RCC 7860 (cell line): Measurements from ENCODE around the gene ARHGEF18.
A peak's percentile ranks its signal among the peaks of the same experiment; 100 is the strongest.
"Not testable (repeated sequence)": the region's sequence is repeated elsewhere in the genome, so short reads cannot be mapped to it uniquely, and the experiment has no call there.

ENCODE experiments used
- DNase-seq: peaks from one replicate; pipeline ENCODE4 v3.0.0-alpha.2; 2015; ENCODE audit warnings: low spot score
- FAIRE-seq: peaks from 2 replicates; lab custom pipeline; 2012; peaks lifted over from hg19 to GRCh38; lab: Jason Lieb, UNC

The ARHGEF18 gene

DNA sequence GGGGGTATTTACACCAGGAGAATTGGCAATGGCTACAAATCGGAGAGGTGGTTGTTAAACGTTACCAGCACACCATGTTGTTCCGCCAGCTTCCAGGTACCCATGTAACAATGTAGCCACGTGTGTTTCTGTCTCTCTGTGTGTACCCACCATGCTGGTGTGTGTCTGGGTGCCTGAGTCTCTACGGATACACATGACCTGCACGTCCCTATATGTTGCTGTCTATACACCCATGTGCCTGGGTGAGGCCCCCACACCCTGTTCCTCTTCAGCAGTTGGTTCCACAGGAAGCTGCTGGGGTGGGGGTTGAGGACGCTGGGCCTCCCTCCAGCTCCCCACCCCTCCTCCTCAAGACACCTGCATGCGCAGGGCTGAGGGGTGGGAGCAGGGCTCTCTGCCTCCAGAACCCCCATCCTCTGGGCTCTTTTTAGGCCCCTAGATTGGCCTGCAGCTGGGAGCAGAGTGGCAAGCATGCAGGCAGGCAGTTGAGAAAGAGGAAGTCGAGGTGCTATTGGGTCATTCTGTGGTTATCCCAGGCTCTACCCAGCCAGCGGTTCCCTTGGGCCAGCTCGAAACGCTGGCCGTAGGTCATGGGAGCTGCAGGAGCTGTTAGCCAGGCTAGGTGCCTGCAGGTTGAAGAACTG is at the start of gene ARHGEF18:
Gene ARHGEF18, plus strand, starts transcription at position 351 of the 644 bp plus-strand sequence. CDS start 13,954 bp downstream, outside the sequence.
- no peak for FAIRE-seq
- no peak for DNase-seq

DNA sequence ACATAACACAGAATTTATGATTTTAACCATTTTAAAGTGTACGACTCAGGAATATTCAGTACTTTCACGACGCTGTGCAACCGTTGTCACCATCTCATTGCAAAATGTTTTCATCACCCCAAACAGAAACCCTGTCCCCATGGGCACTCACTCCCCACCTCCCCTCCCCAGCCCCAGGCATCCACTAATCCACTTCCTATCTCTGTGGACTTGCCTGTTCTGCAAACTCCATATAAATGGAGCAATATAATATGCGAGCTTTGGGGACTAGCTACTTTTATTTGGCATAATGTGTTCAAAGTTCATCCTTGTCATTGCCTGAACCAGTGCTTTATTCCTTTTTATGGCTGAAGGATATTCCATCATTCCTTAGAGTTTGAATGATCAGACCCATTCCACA is 47.2 kb upstream of the ARHGEF18 start:
- no peak for FAIRE-seq
- DNase-seq: no peak

DNA sequence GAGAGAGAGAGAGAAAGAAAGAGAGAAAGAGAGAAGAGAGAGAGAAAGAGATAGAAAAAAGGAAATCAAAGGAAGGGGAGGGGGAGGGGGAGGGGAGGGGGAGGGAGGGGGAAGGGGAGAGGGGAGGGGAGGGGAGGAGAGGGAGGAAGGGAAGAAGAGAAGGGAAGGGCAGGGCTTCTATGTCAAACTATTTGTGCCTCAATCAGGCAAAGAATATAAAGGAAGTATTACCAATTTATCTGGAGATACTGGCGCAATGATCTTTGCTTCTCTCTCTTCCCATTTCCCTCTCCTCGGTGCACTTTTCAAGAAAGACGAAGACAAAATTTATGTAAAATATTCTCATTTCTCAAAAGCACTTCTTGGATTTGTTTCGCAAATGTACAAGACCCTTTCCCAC is 45.3 kb upstream of the ARHGEF18 start:
- no peak for FAIRE-seq
- DNase-seq: no peak

DNA sequence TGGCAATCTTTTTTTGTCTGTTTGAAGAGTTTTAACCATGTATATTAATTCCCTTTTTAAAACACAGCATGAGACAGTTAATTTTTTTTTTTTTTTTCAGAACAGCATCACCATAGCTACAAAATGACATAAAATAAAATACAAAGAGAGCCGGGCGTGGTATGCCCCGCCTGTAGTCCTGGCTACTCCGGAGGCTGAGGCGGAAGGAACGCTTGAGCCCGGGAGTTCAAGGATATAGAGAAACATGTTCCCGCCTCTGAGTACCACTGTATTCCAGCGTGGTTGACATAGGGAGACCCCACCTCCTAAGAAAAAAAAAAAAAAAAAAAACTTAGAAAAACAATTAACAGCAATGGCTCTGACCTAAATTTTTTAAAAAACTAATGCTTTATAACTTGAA is 44.5 kb upstream of the ARHGEF18 start:
- FAIRE-seq (no peak), DNase-seq (no peak)

DNA sequence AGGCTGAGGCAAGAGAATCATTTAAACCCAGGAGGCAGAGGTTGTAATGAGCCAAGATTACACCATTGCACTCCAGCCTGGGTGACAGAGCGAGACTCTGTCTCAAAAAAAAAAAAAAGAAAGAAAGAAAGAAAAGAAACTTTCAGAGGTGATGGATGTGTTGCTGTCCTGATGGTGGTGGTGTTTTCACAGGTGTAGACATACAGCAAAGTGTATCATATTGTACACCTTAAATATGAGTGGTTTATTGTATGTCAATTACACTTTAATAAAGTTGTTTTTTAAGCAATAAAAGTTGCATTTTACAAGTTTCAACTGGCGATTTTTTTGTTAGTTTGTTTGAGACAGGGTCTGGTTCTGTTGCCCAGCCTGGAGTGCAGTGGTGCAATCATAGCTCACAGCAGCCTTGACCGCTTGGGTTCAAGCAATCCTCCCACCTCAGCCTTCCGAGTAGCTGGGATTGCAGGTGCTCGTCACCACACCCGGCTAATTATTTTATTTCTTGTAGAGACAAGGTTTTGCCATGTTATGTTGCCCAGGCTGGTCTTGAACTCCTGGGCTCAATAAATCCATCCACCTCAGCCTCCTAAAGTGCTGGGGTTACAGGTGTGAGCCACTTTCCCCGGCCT is 41.0 kb upstream of the ARHGEF18 start:
- DNase-seq (no peak), FAIRE-seq (no peak)

DNA sequence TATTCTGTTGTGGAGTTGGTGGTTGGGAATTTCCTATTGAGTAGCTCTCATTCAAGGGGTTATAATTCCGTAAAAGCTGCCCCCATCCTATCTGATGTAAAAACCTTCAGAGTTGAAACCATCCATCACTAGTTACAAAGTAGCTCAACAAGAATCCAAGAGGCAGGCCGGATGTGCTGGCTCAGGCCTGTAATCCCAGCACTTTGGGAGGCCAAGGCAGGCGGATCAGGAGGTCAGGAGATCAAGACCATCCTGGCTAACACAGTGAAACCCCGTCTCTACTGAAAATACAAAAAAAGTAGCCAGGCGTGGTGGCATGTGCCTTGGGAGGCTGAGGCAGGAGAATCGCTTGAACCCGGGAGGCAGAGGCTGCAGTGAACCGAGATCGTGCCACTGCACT is 40.4 kb upstream of the ARHGEF18 start:
- FAIRE-seq: not testable (repeated sequence)

DNA sequence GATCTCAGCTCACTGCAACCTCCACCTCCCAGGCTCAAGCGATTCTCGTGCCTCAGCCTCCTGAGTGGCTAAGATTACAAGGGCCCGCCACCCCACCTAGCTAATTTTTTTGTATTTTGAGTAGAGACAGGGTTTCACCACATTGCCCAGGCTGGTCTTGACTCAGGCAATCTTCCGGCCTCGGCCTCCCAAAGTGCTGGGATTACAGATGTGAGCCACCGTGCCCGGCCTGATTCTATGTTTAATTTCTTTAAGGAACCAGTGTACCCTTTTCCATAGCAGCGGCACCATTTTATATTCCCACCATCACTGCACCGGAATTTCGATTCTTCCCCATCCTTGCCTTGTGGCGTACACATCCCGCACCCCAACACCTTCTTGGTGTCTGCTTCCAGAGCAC is 36.8 kb upstream of the ARHGEF18 start:
- DNase-seq: no peak
- FAIRE-seq: no peak

More for the DNA sequence above, 40.4 kb upstream of the ARHGEF18 start:
- not testable (repeated sequence) for DNase-seq

DNA sequence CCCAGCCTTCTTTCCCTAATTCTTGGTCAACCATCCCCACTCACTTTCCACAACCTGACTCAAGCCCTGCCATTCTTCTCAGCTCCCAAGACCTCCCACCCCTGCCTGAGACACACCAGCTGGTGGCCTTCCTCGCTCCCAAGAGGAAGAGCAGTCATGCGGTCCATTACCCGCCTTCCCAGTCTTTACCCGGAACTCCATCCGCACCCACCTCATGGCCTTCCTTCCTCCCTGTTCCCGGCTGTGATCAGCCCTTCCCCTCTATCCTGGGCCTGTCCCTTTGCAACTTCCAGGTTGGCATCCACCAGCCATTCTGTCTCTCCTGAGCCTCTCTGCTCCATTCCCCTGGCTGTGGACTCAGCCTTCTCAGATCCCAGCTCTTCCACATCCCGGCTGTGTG is 35.9 kb upstream of the ARHGEF18 start:
- DNase-seq: no peak

DNA sequence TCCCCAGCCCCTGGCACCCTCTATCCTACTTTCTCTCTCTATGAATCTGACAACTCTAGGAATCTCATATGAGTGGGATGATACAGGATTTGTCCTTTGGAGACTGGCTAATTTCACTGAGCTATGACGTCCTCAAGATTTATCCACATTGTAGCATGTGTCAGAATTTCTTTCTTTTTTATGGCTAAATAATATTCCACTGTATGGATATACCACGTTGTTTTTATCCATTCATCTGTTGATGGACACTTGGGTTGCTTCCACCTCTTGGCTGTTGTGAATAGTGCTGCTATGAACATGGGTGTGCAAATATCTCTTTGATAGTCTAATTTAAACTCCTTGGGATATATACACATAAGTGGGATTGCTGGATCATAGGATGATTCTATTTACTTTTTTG is 30.6 kb upstream of the ARHGEF18 start:
- FAIRE-seq: no peak
- DNase-seq: no peak

More for the DNA sequence above, 35.9 kb upstream of the ARHGEF18 start:
- FAIRE-seq: no peak

DNA sequence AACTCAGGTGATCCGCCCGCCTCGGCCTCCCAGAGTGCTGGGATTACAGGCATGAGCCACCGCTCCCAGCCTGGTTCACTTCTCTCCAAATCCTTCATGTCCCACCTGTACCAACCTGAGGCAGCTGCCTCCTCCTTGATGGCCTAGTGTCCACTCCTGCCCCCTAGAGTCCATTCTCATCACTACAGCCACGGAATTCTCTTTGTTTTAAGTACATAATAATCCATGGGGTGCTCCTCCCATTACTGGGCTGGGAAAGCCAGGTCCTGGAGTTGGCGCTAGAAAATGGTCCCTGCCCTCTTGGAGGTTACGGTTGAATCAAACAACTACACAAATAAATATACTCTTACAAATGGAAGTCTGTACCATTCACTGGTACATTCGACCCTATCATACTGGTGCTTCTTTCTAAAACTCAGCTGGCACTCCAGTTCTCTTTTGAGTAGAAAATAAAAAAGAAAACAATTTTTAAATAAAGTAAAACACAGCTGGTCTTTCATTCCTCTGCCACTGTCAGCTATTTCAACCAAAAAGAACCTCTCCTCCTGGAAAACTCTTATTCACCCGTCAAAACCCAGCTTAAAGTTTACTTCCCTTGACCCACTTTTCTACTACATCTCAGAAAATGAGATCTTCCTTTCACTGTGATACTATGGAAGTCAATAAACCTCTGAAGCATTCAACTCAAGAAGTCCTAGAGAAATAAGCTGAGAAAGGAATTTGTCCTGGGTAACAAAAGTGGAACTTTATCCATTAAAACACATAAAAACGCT is 22.4 kb upstream of the ARHGEF18 start:
- no peak for DNase-seq
- FAIRE-seq: no peak

DNA sequence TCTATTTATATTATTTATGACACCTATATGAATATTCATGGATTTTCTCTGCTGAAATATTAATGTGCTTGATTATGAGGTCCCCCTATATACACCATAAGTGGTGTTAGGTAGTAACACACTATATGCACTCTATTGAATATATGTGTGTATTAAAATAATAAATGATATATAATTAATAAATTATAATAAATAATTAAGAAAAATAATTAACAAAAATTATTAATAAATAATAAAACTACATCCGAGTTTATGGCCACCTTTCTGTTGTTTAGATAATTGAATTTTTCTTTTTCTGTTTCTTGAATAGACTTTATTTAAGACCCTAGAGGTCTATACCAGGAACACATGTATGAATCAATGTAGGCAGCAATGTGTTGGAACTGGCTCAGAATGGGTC is 20.9 kb upstream of the ARHGEF18 start:
- DNase-seq (no peak), FAIRE-seq (no peak)

DNA sequence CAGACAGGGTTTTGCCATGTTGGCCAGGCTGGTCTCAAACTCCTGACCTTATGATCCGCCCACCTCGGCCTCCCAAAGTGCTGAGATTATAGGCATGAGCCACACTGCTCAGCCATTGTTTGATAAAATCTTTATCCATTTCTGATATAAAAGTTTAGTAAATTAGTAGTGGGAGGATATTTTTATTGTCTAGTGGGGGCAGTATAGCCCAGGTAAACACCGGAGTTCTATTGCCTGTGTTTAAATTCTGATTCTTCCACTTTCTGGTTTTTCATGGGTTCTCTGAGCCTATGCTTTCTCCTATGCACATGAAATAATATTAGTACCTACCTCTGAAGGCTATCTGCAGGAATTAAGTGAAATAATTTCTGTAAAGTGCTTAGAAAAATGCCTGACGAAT is 20.1 kb upstream of the ARHGEF18 start:
- DNase-seq: no peak
- no peak for FAIRE-seq

DNA sequence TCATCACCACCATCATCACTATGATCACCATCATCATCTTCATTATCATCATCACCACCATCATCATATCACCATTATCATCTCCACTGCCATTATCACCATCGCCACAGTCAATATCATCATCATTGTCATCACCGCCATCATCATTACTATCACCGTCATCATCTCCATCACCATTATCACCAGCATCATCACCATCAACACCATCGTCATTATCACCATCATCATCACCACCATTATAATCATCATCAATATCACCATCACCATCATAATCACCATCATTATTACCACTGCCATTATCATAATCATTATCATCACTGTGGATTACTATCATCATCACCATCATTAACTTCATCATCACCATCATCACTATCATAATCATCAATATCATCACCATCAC is 17.3 kb upstream of the ARHGEF18 start:
- no peak for DNase-seq

DNA sequence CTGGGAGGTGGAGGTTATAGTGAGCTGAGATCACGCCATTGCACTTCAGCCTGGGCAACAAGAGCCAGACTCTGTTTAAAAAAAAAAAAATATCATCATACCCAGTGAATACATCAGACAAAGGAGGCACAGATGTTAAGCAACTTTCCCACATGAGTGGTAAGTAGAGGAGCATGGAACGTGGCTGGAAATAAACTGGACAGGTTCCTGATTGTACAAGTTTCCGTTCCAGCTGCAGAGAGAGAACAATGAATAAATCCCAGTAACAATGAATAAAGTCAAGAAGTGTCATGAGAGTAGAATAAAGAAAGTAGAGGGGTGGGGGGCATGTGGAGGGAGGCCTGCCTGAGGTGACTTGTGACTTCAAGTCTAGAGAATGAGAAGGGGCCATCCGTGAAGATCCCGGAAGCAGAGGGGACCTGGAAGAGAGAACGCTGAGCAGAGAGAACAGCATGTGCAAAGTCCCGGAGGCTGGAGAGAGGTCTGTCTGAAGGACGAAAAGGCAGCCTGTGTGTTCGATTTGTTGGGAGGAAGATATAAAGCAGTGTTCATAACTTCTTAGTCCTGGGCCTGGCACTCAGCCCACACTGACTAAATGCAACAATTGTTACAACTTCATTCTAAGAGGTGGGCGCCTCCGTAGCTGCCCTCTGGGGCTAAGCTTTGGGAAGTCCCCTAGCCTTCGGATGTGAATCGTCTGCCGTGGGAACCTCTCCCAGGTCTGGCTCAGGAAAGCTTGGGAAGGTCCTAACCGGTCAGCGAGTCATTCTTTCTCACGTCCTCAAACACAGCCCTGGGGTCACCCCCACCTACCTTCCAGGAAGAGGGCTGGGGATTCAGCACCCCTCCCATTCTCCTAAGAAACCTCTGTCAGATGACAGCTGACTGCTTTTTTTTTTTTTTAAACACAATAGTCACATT is 15.3 kb upstream of the ARHGEF18 start:
- no peak for DNase-seq
- no peak for FAIRE-seq

More for the DNA sequence above, 17.3 kb upstream of the ARHGEF18 start:
- no peak for FAIRE-seq

DNA sequence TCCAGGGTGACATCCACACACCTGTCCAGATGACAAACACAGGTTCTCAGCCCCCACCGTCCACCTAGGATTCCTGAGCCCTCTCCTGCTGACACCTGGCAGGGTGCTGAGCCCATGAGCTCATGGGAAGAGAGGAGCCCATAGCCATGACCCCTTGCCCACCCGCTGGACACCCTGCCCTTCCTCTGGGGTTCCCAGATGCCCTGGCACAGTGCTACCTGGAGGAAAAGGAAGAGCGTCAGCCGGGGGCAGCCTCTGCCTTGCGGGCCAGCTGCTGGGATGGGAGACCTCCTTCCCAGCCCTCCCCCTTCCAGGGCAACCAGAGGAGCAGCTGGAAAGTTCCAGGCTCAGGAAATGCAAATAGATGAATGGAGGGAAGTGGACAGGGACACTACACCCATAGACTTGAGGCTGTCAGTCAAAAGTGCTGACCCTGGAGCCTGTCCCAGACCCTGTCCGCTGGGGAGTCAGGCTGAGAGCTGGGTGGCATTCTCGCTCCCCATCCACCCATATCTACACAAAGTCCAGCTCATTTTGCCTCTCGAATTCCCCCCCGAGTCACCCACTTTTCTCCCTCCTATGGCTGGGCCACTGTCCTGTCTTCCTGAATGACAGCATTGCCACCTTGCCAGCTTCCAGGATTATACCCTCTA is 12.3 kb upstream of the ARHGEF18 start:
- DNase-seq (no peak), FAIRE-seq (no peak)

DNA sequence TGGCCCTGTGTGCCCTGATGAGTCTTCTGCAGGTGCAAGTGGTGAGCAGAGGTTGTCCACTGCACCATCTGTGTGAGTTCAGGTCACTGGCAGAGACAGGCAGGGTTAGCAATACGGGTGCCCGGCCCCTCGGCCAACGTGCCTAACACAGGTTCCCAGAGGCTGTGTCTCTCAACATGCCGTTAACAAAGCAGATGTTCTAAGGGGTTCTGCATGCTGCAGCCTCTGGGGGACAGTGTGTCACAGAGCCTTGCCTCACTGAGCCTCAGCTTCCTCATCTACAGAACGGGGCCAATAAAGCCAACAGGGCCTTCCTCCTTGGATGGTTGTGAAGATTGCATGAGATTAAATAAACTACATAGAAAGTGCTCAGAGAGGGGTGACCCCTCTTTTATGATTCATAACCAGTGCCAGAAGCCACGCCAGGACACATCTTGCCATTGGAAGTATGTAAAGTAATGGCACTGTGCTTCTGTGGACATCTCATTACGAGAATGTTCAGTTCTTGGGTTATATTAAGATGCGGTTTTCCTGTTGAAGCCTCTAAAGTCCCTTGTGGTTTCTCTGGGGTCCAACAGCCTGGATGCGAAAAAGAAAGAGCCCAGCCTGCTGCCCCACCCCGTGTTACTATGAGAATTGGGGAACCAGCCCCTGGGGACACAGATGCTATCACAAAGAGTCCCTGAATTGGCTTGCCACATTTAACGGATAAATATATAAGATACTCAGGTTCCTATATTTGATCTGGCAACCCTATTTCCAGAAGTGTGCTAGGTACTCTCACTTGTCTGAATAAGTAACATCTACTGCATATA is 11.2 kb upstream of the ARHGEF18 start:
- FAIRE-seq (no peak), DNase-seq (no peak)

DNA sequence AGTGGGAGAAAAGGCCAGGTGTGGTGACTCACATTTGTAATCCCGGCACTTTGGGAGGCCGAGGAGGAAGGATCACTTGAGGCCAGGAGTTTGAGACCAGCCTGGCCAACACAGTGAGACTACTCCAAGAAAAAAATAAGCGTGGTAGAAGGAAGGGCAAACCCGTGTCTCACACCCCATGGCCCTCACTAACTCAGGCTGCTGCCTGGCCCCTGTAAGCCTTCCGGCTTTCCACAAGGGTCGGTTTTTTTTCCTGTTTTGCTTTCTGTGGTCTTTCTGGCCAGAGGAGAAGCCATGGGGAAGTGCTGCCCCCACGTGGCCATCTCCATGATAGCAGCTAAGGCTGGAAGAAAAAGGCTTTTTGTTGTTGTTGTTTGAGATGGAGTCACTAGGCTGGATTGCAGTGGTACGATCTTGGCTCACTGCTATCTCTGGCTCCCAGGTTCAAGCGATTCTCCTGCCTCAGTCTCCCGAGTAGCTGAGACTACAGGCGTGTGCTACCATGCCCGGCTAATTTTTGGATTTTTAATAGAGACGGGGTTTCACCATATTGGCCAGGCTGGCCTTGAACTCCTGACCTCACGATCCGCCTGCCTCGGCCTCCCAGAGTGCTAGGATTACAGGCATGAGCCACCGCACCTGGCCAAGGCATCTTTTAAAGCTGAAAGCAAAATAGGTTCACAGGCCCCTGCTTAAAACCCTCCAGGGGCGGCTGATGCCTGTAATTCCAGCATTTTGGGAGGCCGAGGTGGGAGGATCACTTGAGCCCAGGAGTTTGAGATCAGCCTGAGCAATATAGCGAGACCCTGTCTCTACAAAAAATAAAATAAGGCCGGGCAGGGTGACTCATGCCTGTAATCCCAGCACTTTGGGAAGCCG is 7.5 kb upstream of the ARHGEF18 start:
- FAIRE-seq (no peak), DNase-seq (peak; percentile 37)

DNA sequence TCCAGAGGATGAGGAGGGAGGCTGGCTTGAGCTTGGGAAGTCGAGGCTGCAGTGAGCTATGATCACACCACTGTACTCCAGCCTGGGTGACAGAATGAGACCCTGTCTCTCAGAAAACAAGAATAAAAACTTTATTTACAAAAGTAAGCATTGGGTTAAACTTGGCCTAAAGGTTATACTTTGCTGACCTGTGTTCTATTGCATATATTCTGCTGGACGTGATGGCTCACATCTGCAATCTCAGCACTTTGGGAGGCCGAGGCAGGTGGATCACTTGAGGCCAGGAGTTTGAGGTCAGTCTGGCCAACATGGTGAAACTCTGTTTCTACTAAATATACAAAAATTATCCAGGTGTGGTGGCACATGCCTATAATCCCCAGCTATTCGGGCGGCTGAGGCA is 6.6 kb upstream of the ARHGEF18 start:
- no peak for DNase-seq
- FAIRE-seq: no peak
